Stimulated activated naive CD8-positive, alpha-beta T cell treated with anti-CD3 and anti-CD28 coated beads, Interleukin-15, amount 100 ng/mL, for 72 hours (primary cell): ENCODE results near the gene ITGA11.

ENCODE experiments used
- ATAC-seq: fragments of 150-1000 bp; cut with Tn5 transposase; 2 replicates; pipeline ENCODE4 v1.10.0; 2021; ENCODE audit warnings: mild to moderate bottlenecking, moderate library complexity
- DNase-seq, 2 donors: peaks; one replicate each; pipeline ENCODE4 v3.0.0; 2021 to 2022
- H3K27ac Mint-ChIP-seq, 2 donors: one replicate each; pipeline ENCODE4 v1.8.0; 2022; ENCODE audit warnings: mild to moderate bottlenecking in 2 of 2, mixed read lengths in 2 of 2, moderate library complexity in 2 of 2
- H3K27me3 Mint-ChIP-seq: one replicate; pipeline ENCODE4 v1.8.0; 2022; ENCODE audit warnings: mixed read lengths
- H3K4me1 Mint-ChIP-seq: one replicate; pipeline ENCODE4 v1.8.0; 2022; ENCODE audit warnings: mild to moderate bottlenecking, mixed read lengths
- H3K4me3 Mint-ChIP-seq, 2 donors: one replicate each; pipeline ENCODE4 v1.8.0; 2022; ENCODE audit warnings: mild to moderate bottlenecking in 2 of 2, mixed read lengths in 2 of 2, moderate library complexity in 1 of 2
- H3K9me3 Mint-ChIP-seq, 2 donors: one replicate each; pipeline ENCODE4 v1.8.0; 2022; ENCODE audit warnings: mixed read lengths in 2 of 2

ITGA11 gene

GRCh38 chr15:68256675-68257450 lies 175.1 kb downstream of the ITGA11 start:
- Mint-ChIP-seq H3K4me1 (peaks cover 13% of the 10 kb centered on the region), H3K4me3 (peak overlapping the region; percentile 59 to 81)

GRCh38 chr15:68252925-68253534 lies 178.9 kb downstream of the ITGA11 start:
- peak; percentile 11 to 28 for DNase-seq
- Mint-ChIP-seq H3K4me3 (no peak overlapping the region), H3K27me3 (peaks cover 11% of the 10 kb centered on the region), H3K4me1 (peaks cover 7% of the 10 kb centered on the region), H3K27ac (no peak overlapping the region), H3K9me3 (no peaks in the 10 kb centered on the region)
- ATAC-seq: peak; percentile 72

More at GRCh38 chr15:68256675-68257450, 175.1 kb downstream of the ITGA11 start:
- DNase-seq (peak; percentile 41 to 64), ATAC-seq (peak; percentile 88)
- H3K27ac Mint-ChIP-seq: peak overlapping the region; percentile 40 to 87
- H3K9me3 Mint-ChIP-seq: no peaks in the 10 kb centered on the region
- H3K27me3 Mint-ChIP-seq: peaks cover 2% of the 10 kb centered on the region

- peaks cover 7% of the 10 kb centered on the region in 2 donors for H3K9me3 Mint-ChIP-seq
- H3K27me3 Mint-ChIP-seq: peaks cover 21% of the 10 kb centered on the region
- H3K27ac Mint-ChIP-seq: no peak overlapping the region
- no peak overlapping the region for H3K4me3 Mint-ChIP-seq
- H3K4me1 Mint-ChIP-seq: no peaks in the 10 kb centered on the region
- DNase-seq (no peak), ATAC-seq (no peak)
Measured at GRCh38 chr15:68249058-68249713, 182.8 kb downstream of the ITGA11 start.
